ENCODE data around the gene CPLX4. TPM values are rescaled to one million over a fixed set of nuclear protein-coding genes. Genes with fewer than 3 reads are reported as not detected.

The CPLX4 gene
- total and polyA plus RNA-seq, 2 donors (not counting 1 experiment from before 2014, with no cell fraction given) = not detected

- TF ChIP-seq CTCF (conservative IDR thresholded peaks at IDR 0.05 in 1 of 2, IDR thresholded peaks at IDR 0.05 in 1 of 2; ENCODE audit: low read depth in 1 of 2, low read length in 2 of 2) (no peak), EZH2 (IDR thresholded peaks at IDR 0.05; ENCODE audit: low read length, missing control alignments) (no peak)
- peaks cover 8% of the 10 kb centered on the region for H3K79me2 ChIP-seq (ENCODE audit: control insufficient read depth, insufficient read depth, low read length)
- H3K9me3 ChIP-seq (ENCODE audit: control insufficient read depth, insufficient read depth, low read depth, low read length) = no peaks in the 10 kb centered on the region
- peaks cover 3% of the 10 kb centered on the region for H3K4me1 ChIP-seq (ENCODE audit: control insufficient read depth, extremely low read depth, insufficient read depth, low read length)
- H3K36me3 ChIP-seq (ENCODE audit: control insufficient read depth, insufficient read depth, low read length) = peaks cover 9% of the 10 kb centered on the region
- H3K9ac ChIP-seq (ENCODE audit: insufficient read depth, low read length) = no peak overlapping the region
- H3K27ac ChIP-seq (ENCODE audit: insufficient read depth, low read length) = no peak overlapping the region
- no peak for DNase-seq (ENCODE audit: low read depth in 2 of 2)
- H2AFZ ChIP-seq (ENCODE audit: low read length) = no peak overlapping the region
- no peaks in the 10 kb centered on the region for H3K27me3 ChIP-seq (ENCODE audit: control insufficient read depth, insufficient read depth, low read length)
- no peak overlapping the region for H3K4me3 ChIP-seq (replicated peaks in 1 of 4; ENCODE audit: control extremely low read depth in 1 of 4, insufficient read depth in 1 of 4, low read depth in 3 of 4, low read length in 4 of 4)
- no peaks in the 10 kb centered on the region for H4K20me1 ChIP-seq (ENCODE audit: control insufficient read depth, extremely low read depth, insufficient read depth, low read length)
- H3K4me2 ChIP-seq (ENCODE audit: extremely low read depth, insufficient read depth, low read length) = no peak overlapping the region
Measured at GRCh38 chr18:59340817-59341216, 22.4 kb upstream of the CPLX4 start.

- no peak for DNase-seq (ENCODE audit: low read depth in 2 of 2)
- Histone ChIP-seq H3K27ac (ENCODE audit: insufficient read depth, low read length) (no peak overlapping the region), H3K79me2 (ENCODE audit: control insufficient read depth, insufficient read depth, low read length) (peaks cover 8% of the 10 kb centered on the region), H3K27me3 (ENCODE audit: control insufficient read depth, insufficient read depth, low read length) (no peaks in the 10 kb centered on the region), H3K36me3 (ENCODE audit: control insufficient read depth, insufficient read depth, low read length) (peaks cover 7% of the 10 kb centered on the region), H3K9me3 (ENCODE audit: control insufficient read depth, insufficient read depth, low read depth, low read length) (no peaks in the 10 kb centered on the region), H3K9ac (ENCODE audit: insufficient read depth, low read length) (no peak overlapping the region), H3K4me2 (ENCODE audit: extremely low read depth, insufficient read depth, low read length) (no peak overlapping the region), H2AFZ (ENCODE audit: low read length) (no peak overlapping the region), H4K20me1 (ENCODE audit: control insufficient read depth, extremely low read depth, insufficient read depth, low read length) (no peaks in the 10 kb centered on the region), H3K4me1 (ENCODE audit: control insufficient read depth, extremely low read depth, insufficient read depth, low read length) (peaks cover 2% of the 10 kb centered on the region), H3K4me3 (replicated peaks in 1 of 4; ENCODE audit: control extremely low read depth in 1 of 4, insufficient read depth in 1 of 4, low read depth in 3 of 4, low read length in 4 of 4) (no peak overlapping the region)
- TF ChIP-seq CTCF (conservative IDR thresholded peaks at IDR 0.05 in 1 of 2, IDR thresholded peaks at IDR 0.05 in 1 of 2; ENCODE audit: low read depth in 1 of 2, low read length in 2 of 2) (no peak), EZH2 (IDR thresholded peaks at IDR 0.05; ENCODE audit: low read length, missing control alignments) (no peak)
Measured at GRCh38 chr18:59340312-59340711, 21.9 kb upstream of the CPLX4 start.

GRCh38 chr18:59332986-59333385 is 14.5 kb upstream of the CPLX4 start:
- H3K4me2 ChIP-seq (ENCODE audit: extremely low read depth, insufficient read depth, low read length) = no peak overlapping the region
- no peaks in the 10 kb centered on the region for H4K20me1 ChIP-seq (ENCODE audit: control insufficient read depth, extremely low read depth, insufficient read depth, low read length)
- TF ChIP-seq EZH2 (IDR thresholded peaks at IDR 0.05; ENCODE audit: low read length, missing control alignments) (no peak), CTCF (conservative IDR thresholded peaks at IDR 0.05 in 1 of 2, IDR thresholded peaks at IDR 0.05 in 1 of 2; ENCODE audit: low read depth in 1 of 2, low read length in 2 of 2) (no peak)
- H3K9me3 ChIP-seq (ENCODE audit: control insufficient read depth, insufficient read depth, low read depth, low read length) = no peaks in the 10 kb centered on the region
- no peaks in the 10 kb centered on the region for H3K4me1 ChIP-seq (ENCODE audit: control insufficient read depth, extremely low read depth, insufficient read depth, low read length)
- no peak overlapping the region for H2AFZ ChIP-seq (ENCODE audit: low read length)
- H3K79me2 ChIP-seq (ENCODE audit: control insufficient read depth, insufficient read depth, low read length) = no peaks in the 10 kb centered on the region
- peaks cover 9% of the 10 kb centered on the region for H3K36me3 ChIP-seq (ENCODE audit: control insufficient read depth, insufficient read depth, low read length)
- DNase-seq (ENCODE audit: low read depth in 2 of 2) = no peak
- H3K27ac ChIP-seq (ENCODE audit: insufficient read depth, low read length) = no peak overlapping the region
- no peak overlapping the region for H3K9ac ChIP-seq (ENCODE audit: insufficient read depth, low read length)
- no peak overlapping the region for H3K4me3 ChIP-seq (replicated peaks in 1 of 4; ENCODE audit: control extremely low read depth in 1 of 4, insufficient read depth in 1 of 4, low read depth in 3 of 4, low read length in 4 of 4)
- H3K27me3 ChIP-seq (ENCODE audit: control insufficient read depth, insufficient read depth, low read length) = no peaks in the 10 kb centered on the region
